ENCODE data around the gene SNRNP48. TPM values are rescaled to one million over a fixed set of nuclear protein-coding genes. Genes with fewer than 3 reads are reported as not detected.

Gene SNRNP48
- total RNA-seq, 1 experiment from 2014 or later = 14.4 TPM

- DNase-seq (ENCODE audit: extremely low read depth, low read depth) = no peak
Observed at GRCh38 chr6:7558781-7559180, 31.2 kb upstream of the SNRNP48 start.

- no peak for DNase-seq (ENCODE audit: extremely low read depth, low read depth)
Observed at GRCh38 chr6:7559196-7559595, 30.8 kb upstream of the SNRNP48 start.

GRCh38 chr6:7559651-7560385, 30.2 kb upstream of the SNRNP48 start:
- DNase-seq (ENCODE audit: extremely low read depth, low read depth) = no peak

- no peak for DNase-seq (ENCODE audit: extremely low read depth, low read depth)
Observed at GRCh38 chr6:7561153-7561964, 28.6 kb upstream of the SNRNP48 start.

GRCh38 chr6:7562769-7563168, 27.2 kb upstream of the SNRNP48 start:
- DNase-seq (ENCODE audit: extremely low read depth, low read depth) = no peak

GRCh38 chr6:7566107-7566506, 23.9 kb upstream of the SNRNP48 start:
- DNase-seq (ENCODE audit: extremely low read depth, low read depth) = no peak

GRCh38 chr6:7566617-7567173, 23.3 kb upstream of the SNRNP48 start:
- DNase-seq (ENCODE audit: extremely low read depth, low read depth) = no peak

- DNase-seq (ENCODE audit: extremely low read depth, low read depth) = no peak
Observed at GRCh38 chr6:7568021-7568420, 22.0 kb upstream of the SNRNP48 start.

GRCh38 chr6:7569082-7569481, 20.9 kb upstream of the SNRNP48 start:
- DNase-seq (ENCODE audit: extremely low read depth, low read depth) = no peak

- no peak for DNase-seq (ENCODE audit: extremely low read depth, low read depth)
Observed at GRCh38 chr6:7572213-7572943, 17.6 kb upstream of the SNRNP48 start.

GRCh38 chr6:7574500-7574899, 15.5 kb upstream of the SNRNP48 start:
- no peak for DNase-seq (ENCODE audit: extremely low read depth, low read depth)

GRCh38 chr6:7578516-7578915, 11.5 kb upstream of the SNRNP48 start:
- no peak for DNase-seq (ENCODE audit: extremely low read depth, low read depth)

GRCh38 chr6:7578931-7579330, 11.1 kb upstream of the SNRNP48 start:
- no peak for DNase-seq (ENCODE audit: extremely low read depth, low read depth)

- no peak for DNase-seq (ENCODE audit: extremely low read depth, low read depth)
Observed at GRCh38 chr6:7579851-7580250, 10.1 kb upstream of the SNRNP48 start.

GRCh38 chr6:7580537-7580926, 9.5 kb upstream of the SNRNP48 start:
- no peak for DNase-seq (ENCODE audit: extremely low read depth, low read depth)

- DNase-seq (ENCODE audit: extremely low read depth, low read depth) = no peak
Observed at GRCh38 chr6:7580927-7581618, 8.9 kb upstream of the SNRNP48 start.

- no peak for DNase-seq (ENCODE audit: extremely low read depth, low read depth)
Observed at GRCh38 chr6:7585287-7585930, 4.6 kb upstream of the SNRNP48 start.

GRCh38 chr6:7587631-7588100, 2.3 kb upstream of the SNRNP48 start:
- DNase-seq (ENCODE audit: extremely low read depth, low read depth) = no peak

GRCh38 chr6:7588506-7588905, 1.5 kb upstream of the SNRNP48 start:
- no peak for DNase-seq (ENCODE audit: extremely low read depth, low read depth)

GRCh38 chr6:7589221-7589620, 777 bp upstream of the SNRNP48 start:
- no peak for DNase-seq (ENCODE audit: extremely low read depth, low read depth)
